Stimulated activated CD8-positive, alpha-beta memory T cell treated with anti-CD3 and anti-CD28 coated beads, Interleukin-15, amount 100 ng/mL, for 1 hour (primary cell): ENCODE measurements around the gene CSGALNACT2.
"Not testable (repeated sequence)": the region's sequence is repeated elsewhere in the genome, so short reads cannot be mapped to it uniquely, and the experiment has no call there.

Experiments
- DNase-seq: peaks from one replicate; pipeline ENCODE4 v3.0.0-alpha.2; 2020; ENCODE audit warnings: low read depth

CSGALNACT2 gene

GRCh38 chr10:43216931-43217562, 78.8 kb downstream of the CSGALNACT2 start:
- no peak for DNase-seq

- DNase-seq, result no peak
These were observed 79.4 kb downstream of the CSGALNACT2 start for GRCh38 chr10:43217563-43218205.

GRCh38 chr10:43218206-43218950, 80.1 kb downstream of the CSGALNACT2 start:
- no peak for DNase-seq

DNA sequence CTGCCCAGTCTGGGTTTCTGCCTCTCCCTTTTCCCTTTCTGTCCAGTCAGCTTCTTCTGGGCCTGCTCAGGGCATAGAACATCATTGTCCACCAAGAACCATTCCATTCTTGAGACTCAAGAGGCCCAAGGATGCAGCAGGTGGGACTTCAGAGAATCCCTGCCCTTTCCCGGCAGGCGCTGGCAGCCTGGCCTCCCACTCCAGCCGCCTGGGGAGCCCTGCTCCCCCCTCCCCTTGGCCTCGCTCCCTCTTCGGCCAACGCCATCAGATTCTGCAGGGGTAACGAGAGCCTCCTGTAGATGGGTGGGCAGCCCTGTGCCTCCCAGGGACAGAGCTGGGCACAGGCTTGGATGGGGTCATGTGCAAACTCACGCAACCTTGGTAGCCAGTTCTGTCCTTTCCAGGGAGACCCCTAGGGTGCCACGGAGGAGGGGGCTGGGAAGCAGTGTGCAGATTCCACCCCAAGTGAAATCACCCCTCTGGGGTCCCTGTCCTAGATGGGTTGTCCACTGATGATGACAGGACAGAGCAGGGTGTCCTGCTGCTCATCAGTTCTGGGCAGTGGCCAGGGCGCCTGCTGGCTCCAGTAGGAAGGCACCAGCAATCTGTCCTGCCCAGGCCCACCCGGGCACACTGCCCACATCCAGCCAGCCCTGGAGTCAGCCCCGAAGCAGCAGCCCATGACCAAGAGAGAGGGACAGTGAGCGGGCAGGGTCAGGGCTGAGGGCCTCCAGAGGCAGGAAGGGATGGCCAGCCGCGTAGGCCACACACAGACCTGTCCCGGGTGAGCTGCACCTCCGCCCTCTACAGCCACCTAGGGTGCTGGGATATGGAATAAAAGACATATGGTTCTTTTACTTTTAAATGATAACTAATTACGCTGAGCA, 80.9 kb downstream of the CSGALNACT2 start:
- no peak for DNase-seq

DNA sequence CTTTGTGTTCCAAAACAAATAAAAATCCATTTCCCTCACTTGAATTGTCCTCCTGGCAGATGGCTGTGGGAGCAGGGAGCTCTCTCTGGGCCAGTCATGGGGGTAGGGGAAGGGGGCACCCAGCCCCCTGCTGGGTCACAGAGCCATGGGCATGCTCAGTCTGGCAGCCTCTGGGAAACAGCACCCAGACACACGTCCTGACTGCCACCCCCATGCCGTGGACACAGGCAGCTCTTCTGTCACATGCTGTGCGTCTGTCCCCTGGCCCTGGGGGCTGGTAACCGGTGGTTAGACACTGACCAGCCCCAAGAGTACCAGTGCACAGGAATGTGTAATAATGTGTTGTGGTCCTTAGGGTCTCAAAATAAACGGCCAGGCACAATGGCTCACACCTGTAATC, 81.6 kb downstream of the CSGALNACT2 start:
- DNase-seq, result no peak

GRCh38 chr10:43220251-43220650, 82.0 kb downstream of the CSGALNACT2 start:
- DNase-seq, result not testable (repeated sequence)

DNA sequence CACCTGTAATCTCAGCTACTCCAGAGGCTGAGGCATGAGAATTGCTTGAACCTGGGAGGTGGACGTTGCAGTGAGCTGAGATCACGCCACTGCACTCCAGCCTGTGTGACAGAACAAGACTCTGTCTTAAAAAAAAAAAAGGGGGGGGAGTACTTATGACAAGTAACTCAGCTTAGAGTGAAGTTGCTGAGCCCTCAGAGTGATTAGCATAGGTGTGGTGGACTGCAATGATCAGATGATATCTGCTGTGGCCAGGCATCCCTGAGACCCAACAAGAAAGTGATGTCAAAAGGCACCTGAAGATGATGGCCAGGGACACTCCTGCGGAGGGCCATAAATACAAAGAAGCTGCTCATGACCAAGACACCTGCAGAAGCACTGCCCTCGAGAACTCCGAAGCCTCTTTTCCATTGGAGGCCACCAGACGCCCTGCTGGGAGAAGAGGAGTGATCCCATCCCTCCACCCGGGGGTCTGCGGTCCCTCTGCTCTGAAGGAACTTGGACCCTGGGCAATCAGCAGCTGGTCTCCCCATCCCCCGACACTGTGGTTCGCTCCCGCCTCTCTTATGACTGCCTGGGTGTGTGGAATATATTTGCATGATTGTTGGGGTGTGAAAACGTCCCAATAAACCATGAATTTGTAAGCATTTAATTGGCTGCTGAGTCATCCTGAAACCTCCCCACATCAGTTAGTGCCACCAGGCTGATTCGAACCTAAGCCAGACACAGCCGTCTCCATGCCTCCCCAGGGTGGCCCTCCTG, 82.6 kb downstream of the CSGALNACT2 start:
- DNase-seq, result no peak

DNA sequence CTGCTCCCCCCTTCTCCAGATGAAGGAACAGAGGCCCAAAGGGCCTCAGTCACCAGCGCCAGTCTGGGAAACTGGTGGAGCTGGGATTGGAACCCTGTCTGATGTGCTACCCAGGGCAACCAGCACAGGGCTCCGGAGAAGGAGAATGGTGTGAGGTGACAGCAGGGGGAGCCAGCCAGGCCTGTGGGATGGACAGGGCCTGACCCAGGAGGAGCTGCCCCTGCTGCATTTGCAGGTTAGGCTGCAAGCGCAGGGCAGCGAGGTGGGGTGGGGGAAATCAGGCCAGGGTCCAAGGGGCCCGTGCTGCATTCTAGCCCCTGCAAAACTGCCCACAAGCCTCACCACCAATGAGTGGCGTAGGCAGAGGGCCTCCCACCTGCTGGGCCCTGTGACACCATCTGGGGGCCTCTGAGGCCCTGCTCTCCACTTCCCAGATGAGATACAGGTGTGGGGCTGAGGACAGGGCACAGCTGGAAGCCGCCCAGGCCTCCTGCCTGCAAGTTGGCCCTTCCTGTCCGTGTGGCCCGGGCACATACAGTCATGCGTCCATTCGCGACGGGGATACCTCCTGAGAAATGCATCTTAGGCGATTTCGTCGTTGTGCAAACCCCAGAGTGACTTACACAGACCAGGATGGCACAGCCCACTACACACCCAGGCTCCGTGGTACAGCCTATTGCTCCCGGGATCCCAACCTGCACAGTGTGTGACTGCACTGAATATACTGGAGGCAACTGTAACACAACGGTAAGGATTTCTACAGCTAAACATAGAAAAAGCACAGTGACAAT, 83.4 kb downstream of the CSGALNACT2 start:
- no peak for DNase-seq

- no peak for DNase-seq
These were observed 84.0 kb downstream of the CSGALNACT2 start for GRCh38 chr10:43222210-43222720.

- no peak for DNase-seq
These were observed 84.8 kb downstream of the CSGALNACT2 start for GRCh38 chr10:43223056-43223455.

- no peak for DNase-seq
These were observed 86.1 kb downstream of the CSGALNACT2 start for GRCh38 chr10:43224321-43224720.

- DNase-seq, result no peak
These were observed 87.0 kb downstream of the CSGALNACT2 start for GRCh38 chr10:43225004-43225786.

- DNase-seq, result no peak
These were observed 87.5 kb downstream of the CSGALNACT2 start for GRCh38 chr10:43225787-43226153.

- no peak for DNase-seq
These were observed 88.2 kb downstream of the CSGALNACT2 start for GRCh38 chr10:43226441-43226840.

- no peak for DNase-seq
These were observed 88.9 kb downstream of the CSGALNACT2 start for GRCh38 chr10:43226851-43227845.

DNA sequence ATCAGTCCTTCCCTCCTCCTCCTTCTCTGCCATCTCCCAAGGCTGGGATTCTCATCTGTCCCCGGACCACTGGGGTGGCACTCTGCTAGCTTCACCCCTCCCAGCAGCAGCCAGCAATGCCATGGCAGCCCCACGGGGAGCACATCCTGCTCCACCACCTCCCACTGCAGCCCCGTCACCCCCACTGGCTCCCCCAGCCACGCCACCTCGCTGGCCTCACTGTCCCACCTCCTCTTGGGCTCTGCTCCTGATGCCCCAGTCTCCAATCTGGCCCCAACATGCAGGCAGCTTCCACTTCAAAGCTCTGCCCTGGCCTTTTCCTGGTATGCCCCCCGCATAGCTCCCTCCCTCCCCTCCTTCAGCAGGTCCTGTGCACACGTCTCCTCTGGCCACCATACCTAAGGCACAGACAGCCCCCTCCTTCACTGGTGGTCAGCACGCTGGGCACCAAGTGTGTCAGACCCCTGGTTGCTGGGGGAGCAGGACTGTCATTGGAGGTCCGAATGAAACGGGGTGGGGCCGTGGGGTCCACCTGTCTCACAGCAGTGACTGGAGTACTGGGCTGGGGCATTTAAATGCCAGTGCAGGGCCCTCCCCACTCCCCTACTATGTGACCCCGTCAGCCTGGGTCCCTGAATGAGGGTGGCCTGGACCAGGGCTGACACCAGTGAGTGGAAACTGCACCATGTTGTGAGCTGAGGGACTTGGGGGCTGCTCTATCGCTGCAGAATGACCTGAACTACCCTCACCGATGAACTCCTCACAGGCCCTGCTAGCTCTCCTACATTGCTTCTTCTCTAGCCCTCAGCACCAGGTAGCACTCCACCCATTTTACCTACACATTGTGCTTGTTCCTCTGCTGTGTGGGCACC, 89.9 kb downstream of the CSGALNACT2 start:
- no peak for DNase-seq

DNA sequence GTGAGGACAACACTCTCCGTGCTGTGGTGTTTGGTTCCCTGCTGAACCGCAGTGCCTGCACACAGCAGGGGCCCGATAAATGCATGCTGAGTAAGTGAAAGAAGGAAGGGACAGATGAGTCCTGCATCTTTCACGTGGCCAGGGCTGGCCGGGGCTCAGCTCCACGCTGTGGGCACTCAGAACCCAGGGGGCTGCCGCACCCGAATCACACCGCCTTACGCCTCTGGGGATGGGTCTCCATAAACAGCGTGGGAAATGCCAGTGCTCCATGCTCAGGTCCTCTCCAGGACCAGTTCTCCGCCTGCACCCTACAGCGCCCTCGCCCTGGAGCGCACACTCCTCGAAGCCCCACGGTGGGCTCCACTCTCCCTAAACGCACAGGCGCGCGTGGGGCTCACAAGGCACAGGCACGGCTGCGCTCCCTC, 90.5 kb downstream of the CSGALNACT2 start:
- no peak for DNase-seq
